GM12873 (cell line): ENCODE data around the gene CDKN2B-AS1.

Experiments used
- TF ChIP-seq, protein P1 (sequence below): IDR thresholded peaks from 2 replicates; pipeline ENCODE4 v1.5.1; 2012; ENCODE audit warnings: low read depth, mild to moderate bottlenecking, moderate library complexity, low read length, control low read depth; ENCODE audit not compliant: insufficient read depth; ENCODE audit errors: missing control alignments

Gene CDKN2B-AS1

DNA sequence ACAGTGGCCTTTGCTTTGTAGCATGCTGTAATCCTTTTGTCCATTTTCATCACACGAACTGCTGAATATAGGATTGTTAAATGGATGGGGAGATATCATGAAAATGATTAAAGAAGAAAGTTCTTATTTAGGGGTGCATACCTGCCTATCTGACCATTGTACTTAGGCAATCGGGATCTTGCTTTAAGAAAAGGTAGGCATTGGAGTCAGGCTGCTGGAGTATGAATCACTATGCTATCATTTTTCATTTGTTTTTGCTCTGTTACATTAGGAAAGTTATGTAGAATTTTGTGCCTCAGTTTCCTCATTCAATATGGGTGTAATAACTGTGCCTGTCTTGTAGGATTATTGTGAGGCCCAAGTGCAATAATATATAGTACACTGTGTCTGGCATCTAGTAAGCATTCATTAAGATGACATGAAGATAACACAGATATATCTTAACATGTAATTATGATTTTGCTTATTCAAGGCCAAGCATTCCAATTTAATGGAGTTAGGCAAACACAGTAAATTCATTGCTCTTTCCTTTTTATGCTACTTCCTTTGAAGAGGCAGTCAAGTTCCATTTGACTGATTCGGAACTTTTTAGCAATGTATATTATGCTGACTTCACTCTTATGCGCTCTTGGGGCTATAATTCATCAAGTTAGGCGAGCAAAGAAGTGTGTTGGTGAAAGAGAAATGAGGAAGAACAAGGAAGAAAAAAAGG is 124.4 kb downstream of the CDKN2B-AS1 start:
- TF ChIP-seq, protein P1, sequence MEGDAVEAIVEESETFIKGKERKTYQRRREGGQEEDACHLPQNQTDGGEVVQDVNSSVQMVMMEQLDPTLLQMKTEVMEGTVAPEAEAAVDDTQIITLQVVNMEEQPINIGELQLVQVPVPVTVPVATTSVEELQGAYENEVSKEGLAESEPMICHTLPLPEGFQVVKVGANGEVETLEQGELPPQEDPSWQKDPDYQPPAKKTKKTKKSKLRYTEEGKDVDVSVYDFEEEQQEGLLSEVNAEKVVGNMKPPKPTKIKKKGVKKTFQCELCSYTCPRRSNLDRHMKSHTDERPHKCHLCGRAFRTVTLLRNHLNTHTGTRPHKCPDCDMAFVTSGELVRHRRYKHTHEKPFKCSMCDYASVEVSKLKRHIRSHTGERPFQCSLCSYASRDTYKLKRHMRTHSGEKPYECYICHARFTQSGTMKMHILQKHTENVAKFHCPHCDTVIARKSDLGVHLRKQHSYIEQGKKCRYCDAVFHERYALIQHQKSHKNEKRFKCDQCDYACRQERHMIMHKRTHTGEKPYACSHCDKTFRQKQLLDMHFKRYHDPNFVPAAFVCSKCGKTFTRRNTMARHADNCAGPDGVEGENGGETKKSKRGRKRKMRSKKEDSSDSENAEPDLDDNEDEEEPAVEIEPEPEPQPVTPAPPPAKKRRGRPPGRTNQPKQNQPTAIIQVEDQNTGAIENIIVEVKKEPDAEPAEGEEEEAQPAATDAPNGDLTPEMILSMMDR = no peak

DNA sequence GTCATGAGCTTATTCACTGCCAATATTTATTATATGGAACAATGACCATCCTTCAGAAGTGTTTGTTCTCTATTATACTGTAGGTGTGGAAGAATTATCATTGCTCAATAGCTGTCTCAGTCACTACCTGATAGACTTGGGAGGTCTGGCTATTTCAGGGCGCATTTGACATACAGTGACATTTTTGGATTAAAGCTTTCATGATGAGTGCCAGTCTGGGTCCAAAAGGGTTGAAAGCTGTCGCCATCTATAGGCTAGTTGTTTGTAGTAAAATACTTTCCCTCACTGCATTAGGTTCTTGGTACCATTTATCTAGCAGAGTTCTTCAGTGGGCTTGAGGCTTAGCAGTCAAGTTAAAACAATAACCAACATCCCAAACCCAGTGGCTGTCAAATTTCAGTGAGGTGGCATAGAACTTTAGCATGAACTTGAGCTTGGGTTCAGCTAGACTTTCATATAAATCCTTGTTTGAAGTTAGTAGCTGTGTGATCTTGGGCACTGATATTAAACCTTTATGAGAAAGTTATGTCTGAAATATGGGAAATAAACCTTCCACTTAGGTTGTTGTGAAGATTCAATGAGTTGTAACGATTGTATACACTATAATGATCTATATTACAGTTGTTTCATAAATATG is 125.0 kb downstream of the CDKN2B-AS1 start:
- TF ChIP-seq, protein P1 = peak; percentile 64

DNA sequence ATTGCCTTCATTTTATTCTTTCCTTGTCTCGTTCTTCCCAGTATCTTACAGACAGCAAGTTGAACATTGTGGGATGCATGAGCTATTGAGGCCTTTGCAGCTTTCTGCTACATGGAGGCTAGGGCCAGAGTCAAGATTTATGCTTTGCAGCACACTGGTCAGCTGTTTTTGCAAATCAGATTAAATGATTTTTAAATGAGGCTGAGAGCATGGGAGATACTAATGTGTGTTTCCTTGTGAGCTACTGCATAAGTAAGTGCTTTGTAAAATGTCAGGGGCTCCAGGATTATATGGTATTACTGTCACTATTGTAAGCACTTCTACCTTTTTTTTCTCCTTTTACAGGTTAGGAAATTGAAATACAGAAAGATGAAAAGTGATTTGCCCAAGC is 125.6 kb downstream of the CDKN2B-AS1 start:
- TF ChIP-seq, protein P1 = no peak

DNA sequence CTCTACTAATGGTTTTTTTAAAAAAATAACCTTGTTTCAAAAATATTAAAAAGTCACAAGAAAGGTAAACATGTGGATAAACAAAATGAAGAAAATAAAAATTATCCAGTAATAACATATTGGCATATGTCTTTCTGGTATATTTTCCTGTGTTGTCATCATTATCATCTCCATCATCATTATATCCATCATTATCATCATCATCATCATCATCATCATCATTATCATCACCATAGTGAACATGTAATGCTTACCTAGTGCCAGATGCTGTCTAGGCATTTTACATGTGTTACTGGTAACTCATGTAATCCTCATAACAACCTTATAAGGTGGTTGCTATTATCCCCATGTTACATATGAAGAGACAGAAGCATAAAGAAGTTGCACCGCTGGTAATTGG is 126.0 kb downstream of the CDKN2B-AS1 start:
- TF ChIP-seq, protein P1 = no peak

DNA sequence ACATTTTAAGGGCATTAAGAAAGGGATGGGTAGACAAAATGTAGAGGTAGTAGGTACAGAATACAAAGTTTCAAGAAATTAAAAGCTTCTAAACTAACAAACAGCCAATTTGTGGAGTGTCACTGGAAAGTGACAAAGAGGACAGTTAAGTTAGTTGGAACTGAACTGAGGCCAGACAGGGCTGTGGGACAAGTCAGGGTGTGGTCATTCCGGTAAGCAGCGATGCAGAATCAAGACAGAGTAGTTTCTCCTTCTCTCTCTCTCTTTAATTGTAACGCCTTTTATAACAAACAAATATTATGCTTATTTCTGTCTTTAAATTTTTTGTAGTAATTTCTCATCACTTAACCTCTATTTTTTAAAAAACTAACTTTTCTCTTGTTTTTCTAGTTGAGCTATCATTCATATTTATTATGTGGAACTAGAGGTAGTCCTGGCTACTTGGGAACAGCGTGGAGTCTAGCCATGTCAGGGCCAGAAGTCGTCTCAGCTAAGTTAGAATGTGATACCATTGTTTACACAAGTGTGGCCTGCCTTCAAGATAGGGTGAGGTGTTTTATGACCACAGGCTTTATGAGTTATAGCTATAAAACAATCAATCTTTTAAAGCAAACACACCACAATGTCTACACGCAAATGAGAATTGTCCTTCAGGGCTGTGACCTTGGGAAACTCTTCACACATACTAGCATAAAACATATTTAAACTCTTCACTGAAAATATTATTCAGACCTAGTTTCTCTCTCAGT is 129.8 kb downstream of the CDKN2B-AS1 start:
- TF ChIP-seq, protein P1 = no peak

DNA sequence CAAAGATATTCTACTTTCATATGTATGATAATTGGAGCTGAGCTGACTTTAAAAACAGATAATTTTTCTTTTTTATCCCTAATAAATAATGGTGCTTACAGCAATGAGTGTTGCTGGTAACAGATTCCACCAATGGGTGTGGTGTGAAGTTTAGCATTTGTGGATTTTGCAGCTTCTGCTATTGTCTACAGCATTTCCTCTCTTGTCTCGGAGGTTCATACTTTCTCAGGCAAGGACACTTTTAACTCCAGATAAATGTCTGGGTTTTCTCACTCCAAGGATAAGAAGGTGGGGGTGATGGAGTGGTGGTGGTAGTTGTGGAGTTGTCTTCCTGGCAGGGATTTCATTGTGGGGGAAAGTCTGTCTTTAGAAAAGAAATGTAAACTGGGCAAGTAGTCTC is 134.5 kb downstream of the CDKN2B-AS1 start:
- TF ChIP-seq, protein P1 = no peak

DNA sequence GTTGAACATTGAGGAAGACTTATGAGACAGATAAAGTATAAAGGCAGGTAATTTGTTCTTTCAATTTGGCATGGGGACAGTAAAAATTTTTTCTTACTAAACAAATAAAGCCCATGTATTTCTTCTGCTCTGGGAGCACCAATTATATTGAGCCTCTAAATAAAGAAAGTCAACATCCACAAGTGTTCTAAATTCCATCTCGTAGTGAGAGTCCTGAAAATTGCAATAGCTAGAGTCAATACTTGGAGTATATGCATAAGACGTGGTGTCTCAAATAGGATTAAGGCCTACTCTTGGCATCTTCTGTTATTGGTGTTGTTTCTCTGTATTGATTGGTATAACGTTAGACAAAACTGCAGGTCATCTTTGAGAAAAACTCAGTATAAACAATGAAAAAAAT is 135.0 kb downstream of the CDKN2B-AS1 start:
- TF ChIP-seq, protein P1 = no peak
